A549 (cell line): ENCODE measurements around the gene ALCAM.

Source experiments
- BHLHE40 ChIP-seq: IDR thresholded peaks from 2 replicates; pipeline ENCODE4 v1.6.1; 2012; ENCODE audit warnings: low read depth, low read length, inconsistent platforms
- CTCF ChIP-seq: fragments of >200 bp; sonication (Bioruptor Twin); formaldehyde crosslinking; IDR thresholded peaks from 3 replicates; pipeline ENCODE4 v1.5.1; 2016
- E2F6 ChIP-seq: IDR thresholded peaks from 2 replicates; pipeline ENCODE4 v1.6.1; 2012; ENCODE audit warnings: low read depth, borderline replicate concordance
- EP300 ChIP-seq, 2 experiments: fragments of >200 bp; sonication (Bioruptor Twin); formaldehyde crosslinking; IDR thresholded peaks; 2 replicates in 1 of 2; 3 replicates in 1 of 2; pipeline ENCODE4 v1.6.1; 2016 to 2017
- HOXA7 ChIP-seq: fragments of 250-450 bp; sonication (Bioruptor Pico); IDR thresholded peaks from 2 replicates; pipeline ENCODE4 v1.5.0; 2020; ENCODE audit warnings: mild to moderate bottlenecking, moderate library complexity
- JUNB ChIP-seq: fragments of >200 bp; sonication (Bioruptor Twin); formaldehyde crosslinking; IDR thresholded peaks from 2 replicates; pipeline ENCODE4 v1.6.1; 2016
- MAX ChIP-seq: IDR thresholded peaks from 2 replicates; pipeline ENCODE4 v1.6.1; 2012
- NR3C1 ChIP-seq: fragments of >200 bp; sonication (Bioruptor Twin); formaldehyde crosslinking; IDR thresholded peaks from 3 replicates; pipeline ENCODE4 v1.6.1; 2017
- REST ChIP-seq: fragments of 200-600 bp; sonication (generic); IDR thresholded peaks from 2 replicates; pipeline ENCODE4 v1.6.1; 2016; ENCODE audit warnings: antibody characterized with exemption, mild to moderate bottlenecking, moderate library complexity

- TF ChIP-seq NR3C1 (no peak), CTCF (no peak), MAX (no peak), REST (no peak), E2F6 (no peak), BHLHE40 (no peak), HOXA7 (CRISPR knock-in tag) (no peak), EP300 (IDR thresholded peaks at IDR 0.05) (no peak), JUNB (no peak)
Observed at GRCh38 chr3:105532251-105532650, 165.5 kb downstream of the ALCAM start.
